SK-N-SH (cell line): ENCODE data around the gene TRIM3. TPM values are rescaled to one million over a fixed set of nuclear protein-coding genes. Genes with fewer than 3 reads are reported as not detected.

Experiments used
- CTCF ChIA-PET: fragments of 300-600, 350-600 bp; formaldehyde crosslinking; extraction: SDS; loops from one replicate; lab custom pipeline; 2021; lab: Yijun Ruan, JAX
- POLR2A ChIA-PET: fragments of 350-600 bp; sonication (Branson Sonifier 250); formaldehyde crosslinking; extraction: SDS; loops from one replicate; lab custom pipeline; 2020; ENCODE audit warnings: antibody characterized with exemption, inconsistent platforms; lab: Yijun Ruan, JAX
- DNase-seq: peaks from one replicate; pipeline ENCODE4 v3.0.0; 2012
- H2AFZ ChIP-seq: fragments of 200-600 bp; sonication (generic); 2 replicates; pipeline ENCODE4 v1.8.1; 2016; ENCODE audit warnings: antibody characterized with exemption, mild to moderate bottlenecking, low read depth
- H3F3A ChIP-seq: fragments of 200-600 bp; sonication (generic); replicated peaks from 2 replicates; pipeline ENCODE3; 2016; ENCODE audit warnings: antibody characterized with exemption, mild to moderate bottlenecking; ENCODE audit not compliant: insufficient read depth
- H3K27ac ChIP-seq, 2 experiments: fragments of 200-500 bp in 1 of 2; fragments of 200-600 bp in 1 of 2; sonication (Bioruptor generic) in 1 of 2; sonication (generic), shearing (Covaris generic) in 1 of 2; 2 replicates each; pipeline versions ENCODE4 v1.5.1 to v1.6.1; 2014 to 2016; ENCODE audit warnings: low read depth in 2 of 2, inconsistent platforms in 1 of 2, low read length in 1 of 2, mild to moderate bottlenecking in 1 of 2, mixed read lengths in 1 of 2
- H3K27me3 ChIP-seq: fragments of 200-600 bp; sonication (generic), shearing (Covaris generic); 2 replicates; pipeline ENCODE4 v1.6.1; 2016; ENCODE audit warnings: mixed run types; ENCODE audit not compliant: insufficient read depth
- H3K36me3 ChIP-seq, 2 experiments: fragments of 200-500 bp in 1 of 2; fragments of 200-600 bp in 1 of 2; sonication (Bioruptor generic) in 1 of 2; sonication (generic) in 1 of 2; replicated peaks in 1 of 2; 2 replicates each; pipeline versions ENCODE3 to v1.5.1; 2014 to 2016; ENCODE audit warnings: low read length in 1 of 2, mild to moderate bottlenecking in 1 of 2; ENCODE audit not compliant: insufficient read depth in 2 of 2, control insufficient read depth in 1 of 2
- H3K4me1 ChIP-seq, 2 experiments: fragments of 200-500 bp in 1 of 2; fragments of 200-600 bp in 1 of 2; sonication (Bioruptor generic) in 1 of 2; sonication (generic), shearing (Covaris generic) in 1 of 2; 2 replicates each; pipeline versions ENCODE4 v1.5.1 to v1.6.1; 2014 to 2016; ENCODE audit warnings: low read depth in 1 of 2, low read length in 1 of 2, mixed run types in 1 of 2; ENCODE audit not compliant: insufficient read depth in 2 of 2, control insufficient read depth in 1 of 2
- H3K4me2 ChIP-seq: fragments of 200-600 bp; sonication (generic), shearing (Covaris generic); 2 replicates; pipeline ENCODE4 v1.6.1; 2017; ENCODE audit warnings: mixed run types
- H3K4me3 ChIP-seq, 2 experiments: fragments of 200-500 bp in 1 of 2; fragments of 200-600 bp in 1 of 2; sonication (Bioruptor generic) in 1 of 2; sonication (generic), shearing (Covaris generic) in 1 of 2; 2 replicates each; pipeline versions ENCODE4 v1.5.1 to v1.8.1; 2014 to 2016; ENCODE audit warnings: low read depth in 2 of 2, inconsistent platforms in 1 of 2, low read length in 1 of 2, mild to moderate bottlenecking in 1 of 2, mixed read lengths in 1 of 2, moderate library complexity in 1 of 2
- H3K79me2 ChIP-seq: fragments of 200-600 bp; sonication (generic); 2 replicates; pipeline ENCODE4 v1.8.1; 2017; ENCODE audit warnings: mild to moderate bottlenecking; ENCODE audit not compliant: insufficient read depth
- H3K9ac ChIP-seq: fragments of 200-600 bp; sonication (generic); 2 replicates; pipeline ENCODE4 v1.6.1; 2017; ENCODE audit warnings: mixed run types
- H3K9me2 ChIP-seq: fragments of 200-600 bp; sonication (generic); 2 replicates; pipeline ENCODE4 v1.6.1; 2017; ENCODE audit warnings: mixed run types
- H3K9me3 ChIP-seq: fragments of 200-600 bp; sonication (generic); 2 replicates; pipeline ENCODE4 v1.6.1; 2017; ENCODE audit warnings: mixed run types, mild to moderate bottlenecking, moderate library complexity
- H4K20me1 ChIP-seq: fragments of 200-600 bp; sonication (generic); 2 replicates; pipeline ENCODE4 v1.6.1; 2017; ENCODE audit warnings: mild to moderate bottlenecking, mixed run types; ENCODE audit not compliant: insufficient read depth
- CTCF ChIP-seq: fragments of 200-600 bp; sonication (generic); IDR thresholded peaks from 2 replicates; pipeline ENCODE4 v1.6.1; 2017; ENCODE audit warnings: antibody characterized with exemption, mild to moderate bottlenecking, moderate library complexity
- EZH2phosphoT487 ChIP-seq: fragments of 200-600 bp; sonication (generic); IDR thresholded peaks from 2 replicates; pipeline ENCODE4 v1.6.1; 2017; ENCODE audit warnings: low read depth, mixed run types, mild to moderate bottlenecking, antibody characterized with exemption, moderate library complexity, borderline replicate concordance
- FOXJ3 ChIP-seq: sonication (generic); formaldehyde crosslinking; IDR thresholded peaks from 2 replicates; pipeline ENCODE4 v1.5.1; 2020; ENCODE audit warnings: mild to moderate bottlenecking, missing genetic modification reagents
- MEF2A ChIP-seq: IDR thresholded peaks from 2 replicates; pipeline ENCODE4 v1.4.0; 2012; ENCODE audit warnings: low read depth, borderline replicate concordance
- NFIC ChIP-seq: IDR thresholded peaks from 2 replicates; pipeline ENCODE4 v1.4.0; 2012; ENCODE audit warnings: borderline replicate concordance
- PBX3 ChIP-seq: IDR thresholded peaks from 2 replicates; pipeline ENCODE4; 2012
- POLR2AphosphoS5 ChIP-seq: IDR thresholded peaks from 2 replicates; pipeline ENCODE4 v1.6.1; 2012; ENCODE audit warnings: low read depth, low read length
- RAD21 ChIP-seq: IDR thresholded peaks from 2 replicates; pipeline ENCODE4 v1.6.1; 2012; ENCODE audit warnings: mild to moderate bottlenecking, low read length
- REST ChIP-seq: IDR thresholded peaks from 2 replicates; pipeline ENCODE4 v1.6.1; 2012; ENCODE audit warnings: mild to moderate bottlenecking, low read depth, low read length, moderate library complexity
- RFX5 ChIP-seq: IDR thresholded peaks from 2 replicates; pipeline ENCODE4 v1.6.1; 2012; ENCODE audit warnings: mild to moderate bottlenecking, improper control_type of control experiment, low read length
- RXRA ChIP-seq: IDR thresholded peaks from 2 replicates; pipeline ENCODE4 v1.4.0; 2012; ENCODE audit warnings: low read depth, mild to moderate bottlenecking, borderline replicate concordance
- SIN3A ChIP-seq: IDR thresholded peaks from 2 replicates; pipeline ENCODE4 v1.6.1; 2012; ENCODE audit warnings: low read depth, mild to moderate bottlenecking, low read length, moderate library complexity, borderline replicate concordance
- TEAD4 ChIP-seq: IDR thresholded peaks from 2 replicates; pipeline ENCODE4 v1.4.0; 2012; ENCODE audit warnings: mild to moderate bottlenecking, borderline replicate concordance; ENCODE audit not compliant: insufficient read depth
- USF1 ChIP-seq: IDR thresholded peaks from 2 replicates; pipeline ENCODE4 v1.4.0; 2012; ENCODE audit warnings: low read depth, borderline replicate concordance
- USF2 ChIP-seq: fragments of 150-350 bp; IDR thresholded peaks from 2 replicates; pipeline ENCODE4 v1.6.1; 2017; ENCODE audit warnings: antibody characterized with exemption, low read length, low read depth, borderline replicate concordance
- WGBS: methylation state at CpG from one replicate; pipeline ENCODE4 v1.1.6; 2017; ENCODE audit warnings: low lambda C conversion rate; 5-methylcytosine and 5-hydroxymethylcytosine counted together
- polyA plus RNA-seq, 3 experiments: library from polyadenylated mRNA; depleted of rRNA; stranded (reverse); fragments of >200 nt; gene quantifications; 2 replicates each; pipeline ENCODE4 v1.2.3, GENCODE V29; 2012
- TF ChIP-seq, protein P1 (sequence below): IDR thresholded peaks from 2 replicates; pipeline ENCODE4 v1.4.0; 2012; ENCODE audit warnings: low read depth

The TRIM3 gene
- polyA plus RNA-seq, 1 of the 3 experiments (the other 2 are of a cell fraction) = 22.8 TPM

- Histone ChIP-seq H3K27ac (no peak overlapping the region), H3K36me3 (peaks cover 42 to 59% of the 10 kb centered on the region in 2 experiments)
- WGBS = 97% methylated on average over 3 of the region's 3 CpGs
- TF ChIP-seq USF2 = no peak
- no peak for TF ChIP-seq REST
- no peak for TF ChIP-seq RFX5
- TF ChIP-seq FOXJ3 (CRISPR knock-in tag) = no peak
- TF ChIP-seq, all 33 proteins: peak for 0
- H2AFZ ChIP-seq = no peak overlapping the region
- peaks cover 10% of the 10 kb centered on the region for H3F3A ChIP-seq
- H3K4me2 ChIP-seq = no peak overlapping the region
- H4K20me1 ChIP-seq = peaks cover 6% of the 10 kb centered on the region; the same call in 1 of the 2 replicates
- H3K9ac ChIP-seq = no peak overlapping the region
- H3K4me3 ChIP-seq = no peak overlapping the region
- H3K4me1 ChIP-seq = peaks cover 7 to 9% of the 10 kb centered on the region in 2 experiments
- peaks cover 58% of the 10 kb centered on the region for H3K79me2 ChIP-seq
- no peaks in the 10 kb centered on the region for H3K9me3 ChIP-seq
- POLR2A ChIA-PET = interaction anchor here (1.2 kb wide), 1 partner anchor 16 kb away, joined by 3 read pairs; no protein-coding TSS in a partner anchor
- no peaks in the 10 kb centered on the region for H3K27me3 ChIP-seq
- CTCF ChIA-PET = interaction anchor here (0.8 to 1.9 kb wide), 6 partner anchors 19 to 109 kb away, joined by 3 to 8 read pairs (median 3); no protein-coding TSS in a partner anchor
- no peaks in the 10 kb centered on the region for H3K9me2 ChIP-seq
- DNase-seq = no peak
Measured at GRCh38 chr11:6486256-6486655, 12.5 kb upstream of the TRIM3 start.

GRCh38 chr11:6485661-6486060, 11.9 kb upstream of the TRIM3 start:
- Histone ChIP-seq H3K27ac (no peak overlapping the region), H3K79me2 (peaks cover 63% of the 10 kb centered on the region), H3F3A (peaks cover 10% of the 10 kb centered on the region), H3K9me2 (no peaks in the 10 kb centered on the region), H3K4me1 (peaks cover 7 to 9% of the 10 kb centered on the region in 2 experiments), H3K4me2 (no peak overlapping the region), H3K9me3 (no peaks in the 10 kb centered on the region), H3K4me3 (no peak overlapping the region), H3K9ac (no peak overlapping the region), H4K20me1 (peaks cover 6% of the 10 kb centered on the region; the same call in 1 of the 2 replicates), H3K27me3 (no peaks in the 10 kb centered on the region), H2AFZ (no peak overlapping the region), H3K36me3 (peaks cover 42 to 59% of the 10 kb centered on the region in 2 experiments)
- TF ChIP-seq EZH2phosphoT487 (no peak), MEF2A (no peak), POLR2AphosphoS5 (no peak), RAD21 (no peak), USF2 (no peak), CTCF (no peak), RXRA (no peak), TEAD4 (no peak), NFIC (no peak), SIN3A (no peak), PBX3 (no peak), USF1 (no peak)
- TF ChIP-seq, protein P1, sequence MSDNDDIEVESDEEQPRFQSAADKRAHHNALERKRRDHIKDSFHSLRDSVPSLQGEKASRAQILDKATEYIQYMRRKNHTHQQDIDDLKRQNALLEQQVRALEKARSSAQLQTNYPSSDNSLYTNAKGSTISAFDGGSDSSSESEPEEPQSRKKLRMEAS = no peak
- CTCF ChIA-PET = interaction anchor here (1.1 to 1.8 kb wide), 5 partner anchors 19 to 108 kb away, joined by 3 to 4 read pairs (median 3); no protein-coding TSS in a partner anchor
- DNase-seq = no peak
- 93% methylated on average over 3 of the region's 3 CpGs for WGBS
- POLR2A ChIA-PET = interaction anchor here (1.2 to 1.6 kb wide), 2 partner anchors 10 to 16 kb away, joined by 3 read pairs; no protein-coding TSS in a partner anchor
